ENCODE measurements around the gene SGTB.
"Not testable (repeated sequence)": the region's sequence is repeated elsewhere in the genome, so short reads cannot be mapped to it uniquely, and the experiment has no call there.

Gene SGTB

DNA sequence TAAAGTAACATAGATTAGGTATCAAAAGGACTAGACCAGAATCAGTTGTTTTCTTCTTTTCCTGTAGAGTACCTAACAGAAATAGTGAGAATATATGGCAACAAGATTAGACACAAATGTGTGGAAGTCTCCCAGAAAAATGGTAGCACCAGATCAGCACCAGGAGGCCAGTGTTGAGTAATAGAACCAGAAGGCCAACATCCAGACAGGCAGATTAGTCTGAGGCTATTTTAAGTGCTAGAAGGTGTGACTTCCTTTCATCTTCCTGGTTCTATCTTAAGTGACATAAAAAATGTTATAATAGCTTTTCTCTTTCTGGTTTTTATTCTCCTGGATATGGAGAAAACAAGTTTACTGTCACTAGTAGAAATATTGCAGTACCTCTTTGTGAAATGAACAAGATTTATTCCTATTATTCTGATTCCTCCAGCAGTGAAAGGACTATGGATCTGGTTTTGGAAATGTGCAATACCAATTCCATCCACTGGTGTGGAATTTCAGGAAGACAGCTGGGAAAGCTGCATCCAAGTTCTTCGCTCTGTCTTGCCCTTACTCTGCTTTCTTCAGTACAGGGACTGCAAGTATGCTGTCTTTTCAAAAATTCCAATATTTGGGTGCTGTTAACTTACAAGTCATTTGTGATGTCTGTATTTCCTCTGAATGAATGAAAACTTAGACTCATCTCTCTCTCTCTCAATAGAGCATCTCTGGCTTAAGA, 57.9 kb downstream of the SGTB start:
- FAIRE-seq: peak; percentile 89

GRCh38 chr5:65654713-65655112, 67.2 kb downstream of the SGTB start:
- FAIRE-seq: no peak

DNA sequence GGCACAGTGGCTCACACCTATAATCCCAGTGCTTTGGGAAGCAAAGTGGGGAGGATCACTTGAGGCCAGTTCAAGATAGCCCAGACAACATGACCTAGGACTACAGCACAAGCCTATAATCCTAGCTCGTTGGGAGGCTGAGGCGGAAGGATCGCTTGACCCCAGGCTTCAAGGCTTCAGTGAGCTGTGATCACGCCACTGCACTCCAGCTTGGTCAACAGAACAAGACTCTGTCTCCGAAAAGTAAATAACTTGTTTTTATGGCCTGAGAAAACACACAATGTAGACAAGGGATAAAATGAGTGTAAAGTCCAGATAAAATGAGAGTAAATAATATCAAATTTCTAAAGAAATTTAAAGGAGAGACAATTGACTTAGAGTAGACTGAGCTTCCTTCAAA, 70.8 kb downstream of the SGTB start:
- no peak for FAIRE-seq

DNA sequence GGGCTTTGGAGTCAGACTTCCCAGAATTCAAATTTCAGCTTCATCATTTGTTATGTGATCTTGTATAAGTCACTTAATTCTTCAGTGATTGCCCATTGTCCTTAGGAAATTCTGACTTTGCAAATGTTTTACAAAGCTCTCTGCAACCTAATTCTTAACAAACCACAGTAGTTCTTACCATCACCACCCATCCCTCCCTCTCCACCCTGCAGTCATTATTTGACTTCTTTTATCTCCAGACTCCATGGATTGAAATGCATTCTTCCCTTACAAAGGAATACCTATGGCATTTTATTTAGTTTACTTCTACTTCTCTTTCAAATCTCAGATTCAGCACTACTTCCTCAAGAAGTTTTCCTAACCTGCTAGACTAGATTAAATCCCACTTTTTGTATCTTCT, 74.0 kb downstream of the SGTB start:
- FAIRE-seq: no peak

- FAIRE-seq: no peak
Measured at GRCh38 chr5:65646938-65647337, 75.0 kb downstream of the SGTB start.

GRCh38 chr5:65640240-65640639, 81.7 kb downstream of the SGTB start:
- FAIRE-seq: no peak

DNA sequence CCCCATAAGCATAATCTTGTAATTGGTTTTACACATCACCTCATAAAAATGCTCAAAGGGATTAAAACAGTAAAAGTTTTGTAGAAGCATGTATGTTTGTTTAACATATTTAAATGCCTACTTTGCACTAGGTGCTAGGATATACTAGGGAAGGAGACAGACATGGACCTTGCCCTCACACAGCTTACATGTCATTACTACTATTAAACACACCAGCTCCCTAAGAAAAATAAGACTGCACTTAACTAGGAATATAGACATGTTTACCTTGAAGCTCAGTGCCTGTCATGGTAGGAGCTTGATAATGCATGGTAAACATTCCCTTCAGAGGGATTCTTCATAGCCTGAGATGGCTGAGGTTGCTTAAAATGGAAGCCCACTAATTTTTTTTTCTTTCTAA, 90.9 kb downstream of the SGTB start:
- peak; percentile 6 for FAIRE-seq

- no peak for FAIRE-seq
Measured at GRCh38 chr5:65625743-65626142, 96.2 kb downstream of the SGTB start.

- peak; percentile 81 for FAIRE-seq
Measured at GRCh38 chr5:65624571-65625555, 97.0 kb downstream of the SGTB start, which contains the start of the genes SHLD3 and TRAPPC13. Gene SHLD3, plus strand, starts transcription at chr5:65625027. Its CDS starts 4,561 bp downstream, at chr5:65629588. Gene TRAPPC13, plus strand, starts transcription at chr5:65625027. Its CDS starts 34 bp downstream, at chr5:65625061.

- no peak for FAIRE-seq
Measured at GRCh38 chr5:65624025-65624570, 97.8 kb downstream of the SGTB start, which contains the start of gene TRIM23. Gene TRIM23, minus strand, starts transcription at chr5:65624333. Its CDS starts 59 bp downstream, at chr5:65624274.

GRCh38 chr5:65623482-65623881, 98.4 kb downstream of the SGTB start:
- no peak for FAIRE-seq

- FAIRE-seq: not testable (repeated sequence)
Measured at GRCh38 chr5:65621961-65622360, 99.9 kb downstream of the SGTB start.

DNA sequence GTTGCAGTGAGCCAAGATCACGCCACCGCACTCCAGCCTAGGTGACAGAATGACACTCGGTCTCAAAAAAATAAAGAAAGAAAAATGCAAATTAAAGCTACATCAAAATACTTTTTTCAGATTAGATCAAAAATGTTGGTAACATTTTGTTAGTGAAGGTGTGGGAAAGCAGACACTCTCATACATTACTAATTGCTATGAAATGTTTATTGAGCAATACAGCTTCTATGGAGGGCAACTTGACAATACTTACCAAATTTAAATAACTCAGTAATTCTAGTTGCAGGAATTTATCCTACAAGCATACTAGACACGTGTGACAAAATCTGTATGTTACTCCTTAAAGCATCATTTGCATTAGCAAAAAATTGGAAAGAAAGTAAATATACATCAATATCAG, 101.9 kb downstream of the SGTB start:
- FAIRE-seq: no peak
